B cell (primary cell): ENCODE results near the gene DISP2. TPM values are rescaled to one million over a fixed set of nuclear protein-coding genes. Genes with fewer than 3 reads are reported as not detected.

Experiments
- ATAC-seq: fragments of 200-7000 bp; cut with Tn5 transposase; one replicate; pipeline ENCODE4 v1.10.0; 2021; ENCODE audit warnings: low read depth, mild to moderate bottlenecking, moderate number of reproducible peaks, moderate library complexity
- CTCF ChIA-PET: fragments of 350-600 bp; sonication (Branson Sonifier 250); formaldehyde crosslinking; loops from one replicate; lab custom pipeline; 2021; ENCODE audit warnings: antibody characterized with exemption, inconsistent platforms; lab: Charles Lee
- POLR2A ChIA-PET: fragments of 350-600 bp; sonication (Branson Sonifier 250); formaldehyde crosslinking; loops from one replicate; lab custom pipeline; 2021; ENCODE audit warnings: antibody characterized with exemption; lab: Charles Lee
- DNase-seq: peaks from one replicate; pipeline ENCODE4 v3.0.0; 2013
- H2AFZ ChIP-seq: 2 replicates; pipeline ENCODE4 v1.6.1; 2012; ENCODE audit warnings: mild to moderate bottlenecking, low read depth, low read length; ENCODE audit not compliant: insufficient read depth, poor library complexity, severe bottlenecking
- H3K27ac ChIP-seq, 2 donors: 1 replicate in 1 of 2; 2 replicates in 1 of 2; pipeline ENCODE4 v1.5.1; 2012 to 2013; ENCODE audit warnings: low read length in 2 of 2, mild to moderate bottlenecking in 2 of 2, moderate library complexity in 1 of 2
- H3K27me3 ChIP-seq, 4 experiments: fragments of 200-600 bp in 1 of 4; sonication (generic) in 1 of 4; replicated peaks in 1 of 4; 1 replicate in 2 of 4; 2 replicates in 2 of 4; pipeline versions ENCODE4 v1.6.1 to v1.7.0; 2013 to 2016; ENCODE audit warnings: low read length in 3 of 4, mild to moderate bottlenecking in 2 of 4, mixed read lengths in 1 of 4, moderate library complexity in 1 of 4; ENCODE audit not compliant: insufficient read depth in 4 of 4, control insufficient read depth in 3 of 4; ENCODE audit errors: control extremely low read depth in 1 of 4
- H3K36me3 ChIP-seq, 2 experiments: replicated peaks in 1 of 2; 1 replicate in 1 of 2; 2 replicates in 1 of 2; pipeline versions ENCODE4 v1.6.1 to v1.7.1; 2013; ENCODE audit warnings: low read length in 1 of 2; ENCODE audit not compliant: insufficient read depth in 2 of 2, control insufficient read depth in 1 of 2; ENCODE audit errors: control extremely low read depth in 1 of 2, extremely low read depth in 1 of 2
- H3K4me1 ChIP-seq, 2 donors: fragments of 200-600 bp in 1 of 2; sonication (generic) in 1 of 2; 1 replicate in 1 of 2; 2 replicates in 1 of 2; pipeline versions ENCODE4 v1.5.1 to v1.6.1; 2013 to 2017; ENCODE audit warnings: low read length in 2 of 2; ENCODE audit not compliant: control insufficient read depth in 2 of 2, insufficient read depth in 2 of 2
- H3K4me2 ChIP-seq: replicated peaks from 2 replicates; pipeline ENCODE3; 2012; ENCODE audit warnings: mild to moderate bottlenecking, low read depth, low read length; ENCODE audit not compliant: poor library complexity, severe bottlenecking
- H3K4me3 ChIP-seq, 5 experiments: fragments of 200-600 bp in 1 of 5; sonication (generic) in 1 of 5; 1 replicate in 3 of 5; 2 replicates in 2 of 5; pipeline versions ENCODE4 v1.5.1 to v1.7.0; 2011 to 2016; ENCODE audit warnings: low read length in 4 of 5, mild to moderate bottlenecking in 4 of 5, low read depth in 2 of 5, control low read depth in 1 of 5, moderate library complexity in 1 of 5; ENCODE audit not compliant: insufficient read depth in 1 of 5; ENCODE audit errors: control extremely low read depth in 1 of 5, extremely low read depth in 1 of 5
- H3K79me2 ChIP-seq: fragments of 200-600 bp; sonication (generic); one replicate; pipeline ENCODE4 v1.6.0; 2016; ENCODE audit warnings: low read length; ENCODE audit not compliant: control insufficient read depth, insufficient read depth
- H3K9ac ChIP-seq: fragments of 200-600 bp; sonication (generic); 2 replicates; pipeline ENCODE4 v1.6.1; 2017; ENCODE audit warnings: mild to moderate bottlenecking, low read length, moderate library complexity
- H3K9me3 ChIP-seq, 3 donors: one replicate each; pipeline versions ENCODE4 v1.6.1 to v1.7.1; 2013; ENCODE audit warnings: low read length in 2 of 3; ENCODE audit not compliant: control insufficient read depth in 2 of 3, insufficient read depth in 1 of 3; ENCODE audit errors: control extremely low read depth in 1 of 3
- H4K20me1 ChIP-seq: 2 replicates; pipeline ENCODE4 v1.6.0; 2012; ENCODE audit warnings: mild to moderate bottlenecking, low read length; ENCODE audit not compliant: insufficient read depth, control insufficient read depth, poor library complexity, severe bottlenecking
- H3K27ac Mint-ChIP-seq: one replicate; pipeline ENCODE4 v1.8.0; 2021; ENCODE audit warnings: mixed read lengths
- H3K27me3 Mint-ChIP-seq: one replicate; pipeline ENCODE4 v1.8.0; 2021; ENCODE audit warnings: mixed read lengths
- H3K4me1 Mint-ChIP-seq: one replicate; pipeline ENCODE4 v1.8.0; 2021; ENCODE audit warnings: mixed read lengths
- H3K4me3 Mint-ChIP-seq: one replicate; pipeline ENCODE4 v1.8.0; 2021; ENCODE audit warnings: mixed read lengths
- H3K9me3 Mint-ChIP-seq: one replicate; pipeline ENCODE4 v1.8.0; 2022; ENCODE audit warnings: mixed read lengths; ENCODE audit not compliant: insufficient read depth
- EZH2 ChIP-seq: IDR thresholded peaks from 2 replicates; pipeline ENCODE4 v1.6.1; 2012; ENCODE audit warnings: borderline replicate concordance, low read depth, mild to moderate bottlenecking, moderate library complexity, low read length; ENCODE audit not compliant: insufficient read depth, poor library complexity, severe bottlenecking
- WGBS: methylation state at CpG from one replicate; pipeline ENCODE4 v1.1.5; 2013; ENCODE audit warnings: missing lambda C conversion rate; ENCODE audit not compliant: insufficient coverage; 5-methylcytosine and 5-hydroxymethylcytosine counted together
- intact Hi-C: fragments of 100-400 bp; cut with micrococcal nuclease; formaldehyde crosslinking; loops from one replicate; pipeline ENCODE4 v1.10.0; 2022
- polyA plus RNA-seq: library from polyadenylated mRNA; depleted of rRNA; stranded (reverse); fragments of >200 nt; gene quantifications from 2 replicates; pipeline ENCODE4 v1.2.3, GENCODE V29; 2012
- total RNA-seq, 2 donors: library from RNA; stranded (reverse); fragments of 120-200 nt in 1 of 2; gene quantifications; 1 replicate in 1 of 2; 2 replicates in 1 of 2; pipeline versions ENCODE4 v1.2.3 to v1.2.4, GENCODE V29; 2013 to 2022
- TF ChIP-seq, protein P1 (sequence below): fragments of 200-600 bp; IDR thresholded peaks from one replicate; pipeline ENCODE4 v1.8.0; 2022; ENCODE audit warnings: antibody characterized with exemption, mild to moderate bottlenecking

The DISP2 gene
- total and polyA plus RNA-seq, 2 donors (not counting 1 experiment from before 2014, with no cell fraction given), result 0.13 to 0.71 TPM

- no peaks in the 10 kb centered on the region for H3K79me2 ChIP-seq
Observed at GRCh38 chr15:40420793-40421192, 62.8 kb downstream of the DISP2 start.

More at GRCh38 chr15:40420793-40421192, 62.8 kb downstream of the DISP2 start:
- Mint-ChIP-seq H3K4me1 (peaks cover 2% of the 10 kb centered on the region), H3K27ac (no peak overlapping the region), H3K4me3 (no peak overlapping the region), H3K27me3 (no peaks in the 10 kb centered on the region), H3K9me3 (no peaks in the 10 kb centered on the region)
- no peak for ATAC-seq
- intact Hi-C loops, result loop anchor here (5.0 to 10.0 kb wide), 2 partner anchors 636 to 733 kb away; partner anchors contain the start of gene FSIP1
- no peak for DNase-seq
- Histone ChIP-seq H3K36me3 (peaks cover 0 to 22% of the 10 kb centered on the region in 2 experiments), H3K9me3 (no peaks in the 10 kb centered on the region), H3K27ac (no peak overlapping the region), H3K4me1 (peaks cover 4 to 7% of the 10 kb centered on the region in 2 donors), H3K4me3 (no peak overlapping the region), H4K20me1 (no peaks in the 10 kb centered on the region), H3K27me3 (no peaks in the 10 kb centered on the region), H3K9ac (no peak overlapping the region), H3K4me2 (no peak overlapping the region), H2AFZ (no peak overlapping the region)
- CTCF ChIA-PET, result interaction anchor here (0.6 to 11.6 kb wide), 15 partner anchors 10 to 203 kb away, joined by 3 to 308 read pairs (median 8); partner anchors contain the start of genes CCDC9B, INAFM2 and IVD
- TF ChIP-seq, protein P1, sequence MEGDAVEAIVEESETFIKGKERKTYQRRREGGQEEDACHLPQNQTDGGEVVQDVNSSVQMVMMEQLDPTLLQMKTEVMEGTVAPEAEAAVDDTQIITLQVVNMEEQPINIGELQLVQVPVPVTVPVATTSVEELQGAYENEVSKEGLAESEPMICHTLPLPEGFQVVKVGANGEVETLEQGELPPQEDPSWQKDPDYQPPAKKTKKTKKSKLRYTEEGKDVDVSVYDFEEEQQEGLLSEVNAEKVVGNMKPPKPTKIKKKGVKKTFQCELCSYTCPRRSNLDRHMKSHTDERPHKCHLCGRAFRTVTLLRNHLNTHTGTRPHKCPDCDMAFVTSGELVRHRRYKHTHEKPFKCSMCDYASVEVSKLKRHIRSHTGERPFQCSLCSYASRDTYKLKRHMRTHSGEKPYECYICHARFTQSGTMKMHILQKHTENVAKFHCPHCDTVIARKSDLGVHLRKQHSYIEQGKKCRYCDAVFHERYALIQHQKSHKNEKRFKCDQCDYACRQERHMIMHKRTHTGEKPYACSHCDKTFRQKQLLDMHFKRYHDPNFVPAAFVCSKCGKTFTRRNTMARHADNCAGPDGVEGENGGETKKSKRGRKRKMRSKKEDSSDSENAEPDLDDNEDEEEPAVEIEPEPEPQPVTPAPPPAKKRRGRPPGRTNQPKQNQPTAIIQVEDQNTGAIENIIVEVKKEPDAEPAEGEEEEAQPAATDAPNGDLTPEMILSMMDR, result no peak
- TF ChIP-seq EZH2, result no peak
- 77% methylated on average over 2 of the region's 3 CpGs for WGBS
- POLR2A ChIA-PET, result interaction anchor here (1.7 kb wide), 1 partner anchor 77 kb away, joined by 5 read pairs; no protein-coding TSS in a partner anchor
